ENCODE measurements around the gene RNF130.

Gene RNF130

DNA sequence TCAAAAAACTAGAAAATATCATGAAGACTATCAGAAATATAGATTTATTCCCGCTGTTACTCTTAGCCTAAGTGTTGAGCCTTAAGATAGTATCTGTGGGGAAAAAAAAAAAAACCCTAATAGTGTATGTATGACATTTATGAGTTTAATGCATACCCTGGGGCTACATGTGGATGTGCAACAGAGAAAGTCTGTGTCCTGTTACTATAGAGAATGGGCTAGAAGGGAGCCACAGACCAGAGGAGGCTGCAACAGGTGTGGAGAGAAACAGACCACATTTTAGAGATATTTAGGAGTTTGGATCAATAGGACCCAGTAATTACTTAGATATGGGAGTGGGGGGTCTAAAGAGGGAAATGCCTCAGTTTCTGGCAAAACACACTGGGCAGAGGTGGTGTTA, 15.4 kb downstream of the RNF130 start:
- DNase-seq (ENCODE audit: low spot score) = no peak

GRCh38 chr5:180054226-180054625, 17.3 kb downstream of the RNF130 start:
- no peak for DNase-seq (ENCODE audit: low spot score)

- DNase-seq (ENCODE audit: low spot score) = no peak
Measured at GRCh38 chr5:180053061-180053602, 18.4 kb downstream of the RNF130 start.

GRCh38 chr5:180052211-180052818, 19.2 kb downstream of the RNF130 start:
- DNase-seq (ENCODE audit: low spot score) = no peak

GRCh38 chr5:180050121-180050940, 21.2 kb downstream of the RNF130 start:
- peak; percentile 17 for DNase-seq (ENCODE audit: low spot score)

DNA sequence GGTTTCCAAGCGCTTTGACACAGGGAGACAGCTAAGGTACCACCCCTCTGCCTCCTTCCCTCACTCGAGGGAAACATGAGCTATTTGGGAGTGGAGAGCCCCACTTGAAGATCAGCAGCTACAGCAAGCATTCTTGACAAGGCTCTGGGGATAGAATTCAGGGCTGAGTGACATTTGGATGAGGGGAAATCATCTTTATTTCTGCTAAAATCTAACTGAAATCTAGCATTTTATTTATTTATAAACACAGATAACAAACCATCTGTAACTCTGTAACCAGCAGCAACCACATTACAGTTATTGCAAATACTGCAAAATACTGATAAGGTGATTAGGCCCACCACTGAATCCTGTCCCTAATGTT, 22.4 kb downstream of the RNF130 start:
- no peak for DNase-seq (ENCODE audit: low spot score)

DNA sequence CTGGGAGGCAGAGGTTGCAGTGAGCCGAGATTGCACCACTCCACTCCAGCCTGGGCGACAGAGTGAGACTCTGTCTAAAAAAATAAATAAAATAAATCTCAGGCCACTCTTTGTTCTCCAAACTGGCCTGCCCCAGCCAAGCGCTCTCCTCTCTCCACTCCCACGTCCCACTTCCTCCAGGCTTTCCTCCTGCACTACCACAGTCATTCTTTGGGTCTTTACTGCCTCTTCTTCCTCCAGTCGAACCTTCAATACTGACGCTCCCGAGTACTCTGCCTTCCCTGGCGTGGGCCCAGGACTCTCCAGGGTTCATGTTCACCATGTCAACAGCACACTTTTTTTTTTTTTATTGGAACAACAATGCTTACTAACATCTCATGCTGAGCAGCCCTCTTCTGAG, 23.9 kb downstream of the RNF130 start:
- no peak for DNase-seq (ENCODE audit: low spot score)

GRCh38 chr5:180046656-180047055, 24.9 kb downstream of the RNF130 start:
- DNase-seq (ENCODE audit: low spot score) = no peak

DNA sequence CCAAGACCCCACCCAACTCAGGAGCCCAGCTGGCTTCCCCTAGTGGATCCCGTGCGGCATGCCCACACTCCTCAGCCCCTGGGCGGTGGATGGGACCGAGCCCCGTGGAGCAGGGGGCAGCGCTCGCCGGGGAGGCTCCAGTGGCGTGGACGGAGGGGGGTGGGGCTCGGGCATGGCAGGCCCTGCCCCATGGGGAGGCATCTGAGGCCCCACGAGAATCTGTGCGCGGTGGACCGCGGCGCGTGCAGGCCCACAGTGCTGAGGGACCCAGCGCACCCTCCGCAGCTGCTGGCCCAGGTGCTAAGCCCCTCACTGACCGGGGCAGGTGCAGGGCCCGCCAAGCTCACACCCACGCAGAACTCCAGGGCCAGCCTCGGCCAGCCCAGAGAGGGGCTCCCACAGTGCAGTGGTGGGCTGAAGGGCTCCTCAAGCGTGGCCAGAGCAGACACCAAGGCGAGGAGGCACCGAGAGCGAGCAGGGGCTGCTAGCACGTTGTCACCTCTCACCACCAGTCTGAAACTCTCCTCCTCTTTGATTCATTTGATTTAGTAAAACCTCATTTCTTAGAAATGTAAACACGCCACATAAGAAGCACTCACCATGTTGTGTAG, 25.6 kb downstream of the RNF130 start:
- no peak for DNase-seq (ENCODE audit: low spot score)

DNA sequence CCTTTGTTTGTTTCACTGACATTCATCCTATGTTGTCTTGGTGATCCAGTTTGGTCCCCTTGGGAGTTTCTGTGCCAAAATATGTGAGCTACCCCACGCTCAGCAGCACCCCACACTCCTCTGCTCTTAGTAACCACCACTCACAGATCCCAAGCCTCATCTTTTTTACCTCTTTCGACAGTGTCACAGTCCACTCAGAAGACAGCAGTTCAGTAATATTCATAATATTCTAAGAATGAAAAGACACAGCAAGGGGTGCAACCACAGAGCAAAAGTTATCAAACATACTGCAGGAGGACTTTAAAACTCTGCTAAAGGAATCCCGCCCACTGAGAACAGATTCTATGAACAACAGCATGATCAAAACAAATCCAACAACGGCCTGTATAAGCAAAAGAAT, 28.2 kb downstream of the RNF130 start:
- no peak for DNase-seq (ENCODE audit: low spot score)

- no peak for DNase-seq (ENCODE audit: low spot score)
Measured at GRCh38 chr5:180041301-180042274, 30.0 kb downstream of the RNF130 start.

DNA sequence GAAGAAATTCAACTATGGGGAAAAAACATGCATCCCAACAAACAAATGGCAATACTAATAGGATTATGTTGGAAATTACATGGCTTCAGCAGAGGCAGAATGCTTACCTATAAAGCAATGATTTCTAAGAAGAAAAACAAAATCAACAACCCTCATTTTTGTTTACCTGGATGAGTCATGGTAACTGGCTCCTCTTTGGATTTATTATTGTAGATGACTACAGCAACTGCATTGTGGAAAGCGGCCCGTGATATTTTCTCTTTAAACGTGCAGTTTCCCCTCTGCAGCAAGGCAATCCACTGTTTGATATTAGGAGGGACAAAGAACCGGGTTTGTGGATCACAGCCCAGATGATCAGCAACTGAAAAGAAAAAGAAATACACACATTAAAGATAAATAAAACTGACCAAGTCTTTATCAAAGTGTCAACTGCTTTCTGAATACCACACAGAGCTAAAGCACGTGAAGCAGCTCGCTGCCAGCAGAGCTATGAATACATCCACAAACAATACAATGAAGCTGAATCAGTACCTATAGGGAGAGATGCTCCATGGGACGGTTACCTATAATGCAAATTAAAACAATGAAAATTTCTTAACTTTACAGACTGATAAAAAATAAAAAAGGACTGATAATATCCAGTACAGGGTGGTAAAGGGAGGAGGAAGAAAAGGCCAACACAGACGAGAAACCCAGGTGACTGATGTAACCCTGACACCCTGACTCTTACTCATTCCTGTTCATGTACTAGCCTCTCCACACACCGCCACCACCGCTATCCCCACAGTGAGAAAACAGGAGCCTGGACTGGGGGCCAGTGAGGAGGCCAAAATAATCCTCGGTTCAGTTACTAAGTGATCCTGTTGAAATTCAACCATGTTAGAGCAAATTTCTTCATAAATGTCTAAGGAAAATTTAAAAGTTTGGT, 31.0 kb downstream of the RNF130 start:
- no peak for DNase-seq (ENCODE audit: low spot score)

DNA sequence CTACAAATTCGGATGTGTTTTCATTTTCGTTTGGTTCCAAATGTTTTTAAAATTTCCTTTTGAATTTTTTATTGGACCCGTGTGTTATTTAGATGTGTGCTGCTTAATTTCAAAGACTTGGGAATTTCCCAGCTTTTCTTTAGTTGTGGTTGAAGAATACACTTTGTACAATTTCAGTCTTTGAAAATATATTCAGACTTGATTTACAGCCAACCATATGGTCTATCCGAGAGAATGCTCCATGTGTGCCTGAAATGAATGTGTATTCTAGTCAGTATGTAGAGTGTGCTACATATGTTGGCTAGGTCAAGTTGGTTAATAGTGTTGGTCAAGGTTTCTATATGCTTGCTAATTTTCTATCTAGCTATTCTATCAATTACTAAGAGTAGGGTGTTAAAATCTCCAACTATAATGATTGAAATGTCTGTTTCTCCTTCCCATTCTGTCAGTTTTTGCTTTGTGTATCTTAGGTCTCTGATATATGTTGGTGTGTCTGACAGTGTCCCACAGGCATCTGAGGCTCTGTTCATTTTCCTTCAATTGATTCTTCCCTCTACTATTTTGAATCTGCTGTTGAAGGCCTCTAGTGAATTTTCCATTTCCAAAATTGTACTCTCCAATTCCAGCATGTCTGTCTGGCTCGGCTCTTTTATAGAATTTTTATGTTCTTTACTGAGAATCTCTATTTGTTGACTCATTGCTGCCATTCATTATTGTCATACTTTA, 36.2 kb downstream of the RNF130 start:
- DNase-seq (ENCODE audit: low spot score) = no peak

DNA sequence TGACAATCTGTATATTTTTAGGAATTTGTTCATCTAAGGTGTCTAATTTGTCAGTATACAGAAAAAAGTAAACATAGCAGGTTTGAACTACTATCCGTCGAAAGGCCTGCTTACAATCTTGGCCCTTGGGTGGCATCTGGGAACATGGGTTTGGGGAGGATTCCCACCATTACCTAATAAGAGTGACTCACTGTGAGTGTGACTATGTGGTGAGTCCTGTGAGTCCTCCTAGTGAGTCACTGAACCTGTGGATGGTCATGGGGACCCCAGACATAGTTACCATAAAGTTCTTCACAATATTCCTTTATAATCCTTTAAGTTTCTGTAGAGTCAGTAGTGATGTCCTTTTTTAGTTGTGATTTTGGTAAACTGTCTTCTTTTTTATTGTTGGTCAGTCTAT, 37.0 kb downstream of the RNF130 start:
- DNase-seq (ENCODE audit: low spot score) = no peak

DNA sequence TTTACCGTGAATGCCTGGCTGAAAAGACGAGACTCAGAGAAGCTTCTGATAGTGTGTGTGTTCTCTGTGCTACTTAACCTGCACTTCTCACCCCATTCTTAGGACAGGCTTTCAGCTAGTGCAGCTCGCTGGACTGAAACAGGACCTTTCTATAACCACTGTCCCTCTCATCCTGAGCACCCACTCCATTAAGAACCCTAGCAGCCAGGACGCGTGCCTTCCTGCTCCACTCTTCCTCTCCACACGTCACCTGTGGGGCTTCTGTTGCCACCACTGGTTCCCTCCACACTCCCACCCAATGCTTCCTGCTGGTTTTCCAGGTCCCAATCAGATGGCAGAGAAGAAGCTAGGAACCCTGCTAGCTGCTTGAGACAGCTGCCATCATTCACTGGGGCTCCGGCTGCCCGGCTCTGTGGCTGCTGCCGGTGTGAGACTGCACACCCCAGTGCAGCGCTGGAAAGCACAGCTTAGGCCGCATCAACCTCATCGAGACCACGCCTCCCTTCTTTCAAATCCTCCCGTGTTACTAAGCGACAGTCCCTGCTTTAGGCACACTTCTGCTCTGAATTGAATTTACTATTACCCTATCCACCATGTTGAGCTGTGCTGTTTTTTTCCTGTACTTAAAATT, 44.0 kb downstream of the RNF130 start:
- DNase-seq (ENCODE audit: low spot score) = no peak

DNA sequence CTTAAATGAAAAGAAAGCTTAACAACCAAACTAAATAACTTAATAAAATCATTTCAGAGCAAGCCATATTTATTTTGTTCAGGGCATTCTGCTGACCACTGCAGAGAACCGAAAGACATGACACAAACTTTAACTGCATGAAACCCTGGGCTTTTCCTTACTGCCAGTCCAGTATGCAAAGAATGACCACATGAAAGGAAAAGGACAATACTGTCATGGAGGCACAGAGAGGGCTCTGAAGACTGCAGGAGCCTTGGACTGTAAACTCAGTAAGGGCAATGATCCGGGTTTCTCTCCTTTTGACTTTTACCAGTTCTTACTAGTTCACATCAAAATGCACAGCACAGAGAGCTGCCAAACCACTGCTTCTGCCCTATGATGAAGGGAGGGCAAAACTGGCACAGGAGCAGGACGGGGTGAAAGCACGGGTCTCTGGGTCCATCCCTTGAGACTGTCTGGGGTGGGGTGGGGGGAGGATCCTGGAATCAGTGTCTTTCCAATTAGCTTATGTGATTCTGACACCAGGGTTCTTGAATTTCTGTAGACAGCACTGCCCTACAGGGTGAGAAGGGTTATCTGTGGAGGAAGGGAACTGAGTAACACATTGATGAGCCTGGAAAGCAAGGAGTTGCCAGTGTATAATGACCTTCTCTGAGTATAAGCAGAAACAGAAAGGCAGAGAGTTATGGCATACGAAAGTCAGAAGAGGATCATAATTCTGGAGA, 44.7 kb downstream of the RNF130 start:
- no peak for DNase-seq (ENCODE audit: low spot score)

DNA sequence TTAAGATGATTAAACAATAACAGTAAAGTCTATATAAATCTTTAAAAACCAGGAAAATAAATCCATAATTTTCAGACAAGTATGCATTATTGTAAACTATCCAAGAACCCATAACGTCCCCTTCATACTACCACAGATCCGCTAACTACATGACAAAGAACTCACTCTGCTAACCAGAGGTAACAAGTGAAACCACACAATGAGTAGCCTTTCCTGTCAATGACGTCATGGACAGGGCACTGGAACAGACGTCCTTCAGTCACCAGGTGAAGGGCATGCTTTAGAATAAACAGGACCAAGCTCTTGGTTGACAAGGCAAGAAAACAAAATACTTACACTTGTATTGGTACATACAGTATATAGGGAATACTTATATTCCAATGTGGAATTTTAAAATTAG, 45.2 kb downstream of the RNF130 start:
- peak; percentile 84 for DNase-seq (ENCODE audit: low spot score)

GRCh38 chr5:180021900-180022299, 49.7 kb downstream of the RNF130 start:
- no peak for DNase-seq (ENCODE audit: low spot score)

DNA sequence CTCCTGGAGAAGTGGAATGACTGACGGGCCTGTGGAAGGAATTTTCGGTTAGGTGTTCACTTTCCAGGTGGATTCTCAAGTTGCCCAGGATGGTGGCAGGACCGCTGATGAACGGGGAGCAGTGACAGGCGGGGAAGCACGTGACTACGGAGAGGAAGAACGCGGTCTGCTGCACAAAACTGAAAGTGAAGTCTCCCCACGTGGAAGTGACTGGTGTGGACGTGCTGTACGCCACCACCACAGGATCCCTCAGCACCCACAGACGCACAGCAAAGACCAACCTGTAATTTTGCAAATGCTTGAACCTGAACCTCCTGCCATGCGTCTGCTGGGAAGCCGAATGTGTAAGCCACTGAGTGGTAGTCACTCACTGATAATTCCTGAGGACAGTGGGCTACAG, 51.4 kb downstream of the RNF130 start:
- no peak for DNase-seq (ENCODE audit: low spot score)

All from SW480 (cell line).